GM23338 (cell line): ENCODE results near the gene PRSS33. TPM values are rescaled to one million over a fixed set of nuclear protein-coding genes. Genes with fewer than 3 reads are reported as not detected.

Source experiments
- ATAC-seq: fragments of 200-7000 bp; cut with Tn5 transposase; 3 replicates; pipeline ENCODE4 v1.9.1; 2020
- DNase-seq: peaks from one replicate; pipeline ENCODE4 v3.0.0-alpha.2; 2015; ENCODE audit warnings: low spot score
- H2AFZ ChIP-seq: fragments of 200-600 bp; sonication (generic); 2 replicates; pipeline ENCODE4 v1.8.0; 2016; ENCODE audit warnings: antibody characterized with exemption, mild to moderate bottlenecking, moderate library complexity
- H3F3A ChIP-seq: fragments of 200-600 bp; sonication (generic); replicated peaks from 2 replicates; pipeline ENCODE4 v1.8.0; 2017; ENCODE audit warnings: antibody characterized with exemption, mixed run types, low read depth
- H3K27ac ChIP-seq: fragments of 200-600 bp; sonication (generic); 2 replicates; pipeline ENCODE4 v1.6.1; 2016; ENCODE audit warnings: low read depth
- H3K27me3 ChIP-seq: fragments of 200-600 bp; sonication (generic); 2 replicates; pipeline ENCODE4 v1.8.0; 2016; ENCODE audit warnings: mild to moderate bottlenecking, mixed run types, moderate library complexity; ENCODE audit not compliant: insufficient read depth
- H3K36me3 ChIP-seq: fragments of 200-600 bp; sonication (generic); 2 replicates; pipeline ENCODE4 v1.8.0; 2016; ENCODE audit warnings: mild to moderate bottlenecking; ENCODE audit not compliant: insufficient read depth
- H3K4me1 ChIP-seq: fragments of 200-600 bp; sonication (generic); 2 replicates; pipeline ENCODE4 v1.8.0; 2016; ENCODE audit warnings: mild to moderate bottlenecking, moderate library complexity; ENCODE audit not compliant: insufficient read depth
- H3K4me2 ChIP-seq: fragments of 200-600 bp; sonication (generic); 2 replicates; pipeline ENCODE4 v1.7.1; 2017; ENCODE audit warnings: mixed run types
- H3K4me3 ChIP-seq: fragments of 200-600 bp; sonication (generic); 2 replicates; pipeline ENCODE4 v1.6.1; 2016; ENCODE audit warnings: mixed run types
- H3K79me2 ChIP-seq: fragments of 200-600 bp; sonication (generic); replicated peaks from 2 replicates; pipeline ENCODE4 v1.8.0; 2017; ENCODE audit warnings: mild to moderate bottlenecking; ENCODE audit not compliant: insufficient read depth
- H3K9me2 ChIP-seq: fragments of 200-600 bp; sonication (generic); 2 replicates; pipeline ENCODE4 v1.8.0; 2017; ENCODE audit not compliant: insufficient read depth
- H4K20me1 ChIP-seq: fragments of 200-600 bp; sonication (generic); replicated peaks from 2 replicates; pipeline ENCODE4 v1.8.0; 2017; ENCODE audit warnings: mild to moderate bottlenecking; ENCODE audit not compliant: insufficient read depth
- H3K27ac Mint-ChIP-seq: 2 replicates; pipeline ENCODE4 v1.8.0; 2020; ENCODE audit warnings: inconsistent platforms, mild to moderate bottlenecking, moderate library complexity, mixed read lengths
- H3K27me3 Mint-ChIP-seq: 3 replicates; pipeline ENCODE4 v1.8.0; 2022; ENCODE audit warnings: low read depth, mild to moderate bottlenecking, moderate library complexity, mixed read lengths, inconsistent platforms; ENCODE audit not compliant: insufficient read depth, poor library complexity
- H3K36me3 Mint-ChIP-seq: 3 replicates; pipeline ENCODE4 v1.8.0; 2021; ENCODE audit warnings: low read depth, mild to moderate bottlenecking, inconsistent platforms, moderate library complexity, mixed read lengths
- H3K4me1 Mint-ChIP-seq: 3 replicates; pipeline ENCODE4 v1.8.0; 2020; ENCODE audit warnings: mild to moderate bottlenecking, inconsistent platforms, mixed read lengths
- H3K4me3 Mint-ChIP-seq: 3 replicates; pipeline ENCODE4 v1.8.0; 2021; ENCODE audit warnings: moderate library complexity, mild to moderate bottlenecking, inconsistent platforms, mixed read lengths
- H3K9me3 Mint-ChIP-seq: 3 replicates; pipeline ENCODE4 v1.8.0; 2020; ENCODE audit warnings: moderate library complexity, mild to moderate bottlenecking, inconsistent platforms, mixed read lengths
- EZH2 ChIP-seq: fragments of 200-600 bp; sonication (generic); IDR thresholded peaks from one replicate; pipeline ENCODE4 v1.8.0; 2017; ENCODE audit warnings: antibody characterized with exemption, mild to moderate bottlenecking, low read depth; ENCODE audit not compliant: unreplicated experiment
- JUNB ChIP-seq: IDR thresholded peaks from one replicate; pipeline ENCODE4 v1.6.1; 2016; ENCODE audit warnings: antibody characterized with exemption; ENCODE audit not compliant: unreplicated experiment
- polyA plus RNA-seq: library from polyadenylated mRNA; unstranded; fragments of >200 nt; fragmentation: Nextera tagmentation; extraction: Ambion mirVana; gene quantifications from 2 replicates; pipeline ENCODE4 v1.2.1, GENCODE V29; 2016
- total RNA-seq: library from RNA; depleted of rRNA; stranded (reverse); fragments of >200 nt; shearing (Covaris generic); gene quantifications from 2 replicates; pipeline ENCODE4 v1.2.3, GENCODE V29; 2014
- TF ChIP-seq, protein P1 (sequence below): fragments of 250-450 bp; sonication (Bioruptor Pico); IDR thresholded peaks from 2 replicates; pipeline ENCODE4 v1.5.0; 2020; ENCODE audit warnings: mild to moderate bottlenecking, moderate library complexity
- TF ChIP-seq, protein P2 (sequence below): IDR thresholded peaks from one replicate; pipeline ENCODE4 v1.6.1; 2018; ENCODE audit warnings: antibody characterized with exemption; ENCODE audit not compliant: unreplicated experiment

Gene PRSS33
- total and polyA plus RNA-seq, 2 experiments from 2014 or later = 0.24 to 1.4 TPM

DNA sequence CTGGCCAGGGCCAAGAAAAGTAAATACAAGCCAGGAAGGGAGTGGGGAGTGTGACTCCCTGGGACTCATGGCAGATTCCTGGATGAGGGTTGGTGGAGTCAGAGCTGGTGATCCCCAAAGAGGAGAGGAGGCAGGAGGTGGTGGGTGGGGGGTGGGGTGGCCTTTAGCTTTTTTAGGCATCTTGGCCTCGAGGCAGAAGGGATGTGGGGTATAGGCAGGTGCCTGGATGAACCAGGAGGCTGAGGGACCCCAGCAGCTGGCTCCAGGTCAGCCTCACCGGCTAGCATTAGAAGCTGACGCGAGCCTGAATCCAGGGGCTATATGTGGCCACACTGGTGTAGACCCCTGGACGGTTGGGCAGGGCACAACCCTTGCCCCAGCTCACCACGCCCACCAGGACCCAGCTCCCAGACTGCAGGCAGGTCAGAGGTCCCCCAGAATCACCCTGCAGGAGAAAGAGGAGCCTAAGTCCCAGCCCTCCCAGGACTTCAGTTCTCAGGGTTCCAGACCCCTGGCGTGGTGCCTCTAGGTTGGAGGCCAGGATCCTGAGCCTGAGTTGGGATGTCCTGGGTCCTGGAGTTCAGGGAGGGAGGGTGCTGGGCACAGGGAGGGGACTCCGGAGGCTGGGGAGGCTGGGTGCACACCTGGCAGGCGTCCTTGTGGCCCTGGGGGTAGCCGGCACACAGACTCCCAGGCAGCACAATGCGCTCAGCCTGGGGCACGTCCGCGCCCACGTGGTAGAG lies 2.8 kb downstream of the PRSS33 start (continued):
- TF ChIP-seq, protein P1, sequence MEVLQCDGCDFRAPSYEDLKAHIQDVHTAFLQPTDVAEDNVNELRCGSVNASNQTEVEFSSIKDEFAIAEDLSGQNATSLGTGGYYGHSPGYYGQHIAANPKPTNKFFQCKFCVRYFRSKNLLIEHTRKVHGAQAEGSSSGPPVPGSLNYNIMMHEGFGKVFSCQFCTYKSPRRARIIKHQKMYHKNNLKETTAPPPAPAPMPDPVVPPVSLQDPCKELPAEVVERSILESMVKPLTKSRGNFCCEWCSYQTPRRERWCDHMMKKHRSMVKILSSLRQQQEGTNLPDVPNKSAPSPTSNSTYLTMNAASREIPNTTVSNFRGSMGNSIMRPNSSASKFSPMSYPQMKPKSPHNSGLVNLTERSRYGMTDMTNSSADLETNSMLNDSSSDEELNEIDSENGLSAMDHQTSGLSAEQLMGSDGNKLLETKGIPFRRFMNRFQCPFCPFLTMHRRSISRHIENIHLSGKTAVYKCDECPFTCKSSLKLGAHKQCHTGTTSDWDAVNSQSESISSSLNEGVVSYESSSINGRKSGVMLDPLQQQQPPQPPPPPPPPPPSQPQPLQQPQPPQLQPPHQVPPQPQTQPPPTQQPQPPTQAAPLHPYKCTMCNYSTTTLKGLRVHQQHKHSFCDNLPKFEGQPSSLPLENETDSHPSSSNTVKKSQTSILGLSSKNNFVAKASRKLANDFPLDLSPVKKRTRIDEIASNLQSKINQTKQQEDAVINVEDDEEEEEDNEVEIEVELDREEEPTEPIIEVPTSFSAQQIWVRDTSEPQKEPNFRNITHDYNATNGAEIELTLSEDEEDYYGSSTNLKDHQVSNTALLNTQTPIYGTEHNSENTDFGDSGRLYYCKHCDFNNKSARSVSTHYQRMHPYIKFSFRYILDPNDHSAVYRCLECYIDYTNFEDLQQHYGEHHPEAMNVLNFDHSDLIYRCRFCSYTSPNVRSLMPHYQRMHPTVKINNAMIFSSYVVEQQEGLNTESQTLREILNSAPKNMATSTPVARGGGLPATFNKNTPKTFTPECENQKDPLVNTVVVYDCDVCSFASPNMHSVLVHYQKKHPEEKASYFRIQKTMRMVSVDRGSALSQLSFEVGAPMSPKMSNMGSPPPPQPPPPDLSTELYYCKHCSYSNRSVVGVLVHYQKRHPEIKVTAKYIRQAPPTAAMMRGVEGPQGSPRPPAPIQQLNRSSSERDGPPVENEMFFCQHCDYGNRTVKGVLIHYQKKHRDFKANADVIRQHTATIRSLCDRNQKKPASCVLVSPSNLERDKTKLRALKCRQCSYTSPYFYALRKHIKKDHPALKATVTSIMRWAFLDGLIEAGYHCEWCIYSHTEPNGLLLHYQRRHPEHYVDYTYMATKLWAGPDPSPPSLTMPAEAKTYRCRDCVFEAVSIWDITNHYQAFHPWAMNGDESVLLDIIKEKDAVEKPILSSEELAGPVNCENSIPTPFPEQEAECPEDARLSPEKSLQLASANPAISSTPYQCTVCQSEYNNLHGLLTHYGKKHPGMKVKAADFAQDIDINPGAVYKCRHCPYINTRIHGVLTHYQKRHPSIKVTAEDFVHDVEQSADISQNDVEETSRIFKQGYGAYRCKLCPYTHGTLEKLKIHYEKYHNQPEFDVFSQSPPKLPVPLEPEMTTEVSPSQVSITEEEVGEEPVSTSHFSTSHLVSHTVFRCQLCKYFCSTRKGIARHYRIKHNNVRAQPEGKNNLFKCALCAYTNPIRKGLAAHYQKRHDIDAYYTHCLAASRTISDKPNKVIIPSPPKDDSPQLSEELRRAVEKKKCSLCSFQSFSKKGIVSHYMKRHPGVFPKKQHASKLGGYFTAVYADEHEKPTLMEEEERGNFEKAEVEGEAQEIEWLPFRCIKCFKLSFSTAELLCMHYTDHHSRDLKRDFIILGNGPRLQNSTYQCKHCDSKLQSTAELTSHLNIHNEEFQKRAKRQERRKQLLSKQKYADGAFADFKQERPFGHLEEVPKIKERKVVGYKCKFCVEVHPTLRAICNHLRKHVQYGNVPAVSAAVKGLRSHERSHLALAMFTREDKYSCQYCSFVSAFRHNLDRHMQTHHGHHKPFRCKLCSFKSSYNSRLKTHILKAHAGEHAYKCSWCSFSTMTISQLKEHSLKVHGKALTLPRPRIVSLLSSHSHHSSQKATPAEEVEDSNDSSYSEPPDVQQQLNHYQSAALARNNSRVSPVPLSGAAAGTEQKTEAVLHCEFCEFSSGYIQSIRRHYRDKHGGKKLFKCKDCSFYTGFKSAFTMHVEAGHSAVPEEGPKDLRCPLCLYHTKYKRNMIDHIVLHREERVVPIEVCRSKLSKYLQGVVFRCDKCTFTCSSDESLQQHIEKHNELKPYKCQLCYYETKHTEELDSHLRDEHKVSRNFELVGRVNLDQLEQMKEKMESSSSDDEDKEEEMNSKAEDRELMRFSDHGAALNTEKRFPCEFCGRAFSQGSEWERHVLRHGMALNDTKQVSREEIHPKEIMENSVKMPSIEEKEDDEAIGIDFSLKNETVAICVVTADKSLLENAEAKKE = no peak
- TF ChIP-seq JUNB = no peak

DNA sequence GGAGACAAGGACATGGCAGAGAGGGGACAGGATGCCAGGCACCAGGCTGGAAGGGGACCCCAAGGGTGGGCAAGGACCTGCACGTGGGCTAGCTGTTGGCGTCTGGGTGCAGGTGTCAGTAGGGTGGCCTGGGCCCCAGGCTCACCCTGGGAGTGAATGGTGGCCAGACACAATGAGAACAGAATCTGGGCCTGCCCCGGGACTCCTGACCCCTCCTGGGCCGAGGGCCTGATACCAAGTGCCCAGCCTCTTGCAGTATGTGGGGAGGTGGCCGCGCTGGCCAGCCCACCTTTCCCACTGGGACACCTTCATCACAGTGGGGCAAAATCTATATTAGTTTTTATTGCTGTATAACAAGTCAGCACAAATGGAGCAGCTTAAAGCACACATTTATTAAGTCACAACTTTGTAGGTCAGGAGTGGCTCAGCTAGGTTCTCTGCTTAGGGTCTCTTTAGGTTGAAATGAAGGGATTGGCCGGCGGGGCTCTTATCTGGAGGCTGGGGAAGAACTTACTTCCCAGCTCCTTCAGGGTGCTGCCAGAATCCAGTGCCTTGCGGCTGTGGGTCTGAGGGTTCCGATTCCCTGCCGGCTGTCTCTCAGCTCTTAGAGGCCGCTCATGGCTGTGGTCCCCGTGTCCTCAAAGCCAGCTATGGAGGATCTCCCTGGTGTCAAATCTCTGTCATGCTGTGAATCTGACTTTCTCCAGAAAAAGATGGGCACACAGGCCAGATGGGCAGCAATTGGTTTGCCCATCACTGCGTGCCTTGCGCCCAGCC lies 3.6 kb downstream of the PRSS33 start:
- no peak overlapping the region for H2AFZ ChIP-seq
- no peak overlapping the region for H3K4me3 ChIP-seq
- H3K9me3 Mint-ChIP-seq = no peaks in the 10 kb centered on the region; the same call in 2 of the 3 replicates
- DNase-seq (no peak), ATAC-seq (no peak)
- H3K27me3 ChIP-seq = peaks cover 29% of the 10 kb centered on the region
- H3K36me3 Mint-ChIP-seq = no peaks in the 10 kb centered on the region
- no peak overlapping the region for H3K4me3 Mint-ChIP-seq
- H3K27ac ChIP-seq = no peak overlapping the region
- H3K27me3 Mint-ChIP-seq = peaks cover 42% of the 10 kb centered on the region
- H3K4me1 Mint-ChIP-seq = peaks cover 10% of the 10 kb centered on the region
- H3K79me2 ChIP-seq = no peaks in the 10 kb centered on the region
- no peaks in the 10 kb centered on the region for H3K36me3 ChIP-seq
- H3K4me2 ChIP-seq = no peak overlapping the region
- H3K9me2 ChIP-seq = no peaks in the 10 kb centered on the region
- H3K27ac Mint-ChIP-seq = no peak overlapping the region
- H3K4me1 ChIP-seq = peaks cover 1% of the 10 kb centered on the region; the same call in 1 of the 2 replicates
- H3F3A ChIP-seq = 0 out of 2 replicates have a peak, but pooled peaks cover 3% of the 10 kb centered on the region
- H4K20me1 ChIP-seq = no peaks in the 10 kb centered on the region
- TF ChIP-seq EZH2 = no peak
- TF ChIP-seq, protein P2, sequence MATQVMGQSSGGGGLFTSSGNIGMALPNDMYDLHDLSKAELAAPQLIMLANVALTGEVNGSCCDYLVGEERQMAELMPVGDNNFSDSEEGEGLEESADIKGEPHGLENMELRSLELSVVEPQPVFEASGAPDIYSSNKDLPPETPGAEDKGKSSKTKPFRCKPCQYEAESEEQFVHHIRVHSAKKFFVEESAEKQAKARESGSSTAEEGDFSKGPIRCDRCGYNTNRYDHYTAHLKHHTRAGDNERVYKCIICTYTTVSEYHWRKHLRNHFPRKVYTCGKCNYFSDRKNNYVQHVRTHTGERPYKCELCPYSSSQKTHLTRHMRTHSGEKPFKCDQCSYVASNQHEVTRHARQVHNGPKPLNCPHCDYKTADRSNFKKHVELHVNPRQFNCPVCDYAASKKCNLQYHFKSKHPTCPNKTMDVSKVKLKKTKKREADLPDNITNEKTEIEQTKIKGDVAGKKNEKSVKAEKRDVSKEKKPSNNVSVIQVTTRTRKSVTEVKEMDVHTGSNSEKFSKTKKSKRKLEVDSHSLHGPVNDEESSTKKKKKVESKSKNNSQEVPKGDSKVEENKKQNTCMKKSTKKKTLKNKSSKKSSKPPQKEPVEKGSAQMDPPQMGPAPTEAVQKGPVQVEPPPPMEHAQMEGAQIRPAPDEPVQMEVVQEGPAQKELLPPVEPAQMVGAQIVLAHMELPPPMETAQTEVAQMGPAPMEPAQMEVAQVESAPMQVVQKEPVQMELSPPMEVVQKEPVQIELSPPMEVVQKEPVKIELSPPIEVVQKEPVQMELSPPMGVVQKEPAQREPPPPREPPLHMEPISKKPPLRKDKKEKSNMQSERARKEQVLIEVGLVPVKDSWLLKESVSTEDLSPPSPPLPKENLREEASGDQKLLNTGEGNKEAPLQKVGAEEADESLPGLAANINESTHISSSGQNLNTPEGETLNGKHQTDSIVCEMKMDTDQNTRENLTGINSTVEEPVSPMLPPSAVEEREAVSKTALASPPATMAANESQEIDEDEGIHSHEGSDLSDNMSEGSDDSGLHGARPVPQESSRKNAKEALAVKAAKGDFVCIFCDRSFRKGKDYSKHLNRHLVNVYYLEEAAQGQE = no peak
